Endothelial cell of umbilical vein (primary cell): Measurements from ENCODE around the gene ABLIM1. TPM values are rescaled to one million over a fixed set of nuclear protein-coding genes. Genes with fewer than 3 reads are reported as not detected.

ENCODE experiments used
- BruUV-seq: library from RNA; stranded (reverse); fragments of 400-500 nt; replicated peaks from 2 replicates; lab custom pipeline; 2021; lab: Mats Ljungman, UMichigan
- CTCF ChIA-PET: fragments of 300-600, 350-600 bp; sonication (Branson Sonifier 250); formaldehyde crosslinking; loops from one replicate; lab custom pipeline; 2021; ENCODE audit warnings: antibody characterized with exemption, inconsistent platforms; lab: Charles Lee
- POLR2A ChIA-PET: fragments of 300-600, 350-600 bp; sonication (Branson Sonifier 250); formaldehyde crosslinking; loops from one replicate; lab custom pipeline; 2021; ENCODE audit warnings: antibody characterized with exemption, inconsistent platforms; lab: Charles Lee
- DNase-seq: peaks from one replicate; pipeline ENCODE4 v3.0.0-alpha.2; 2011; ENCODE audit warnings: low read depth, low spot score
- FAIRE-seq: peaks from 2 replicates; lab custom pipeline; 2011; peaks lifted over from hg19 to GRCh38; lab: Jason Lieb, UNC
- H2AFZ ChIP-seq: 2 replicates; pipeline ENCODE4 v1.6.0; 2012; ENCODE audit warnings: low read depth, low read length, control low read depth, inconsistent platforms
- H3K27ac ChIP-seq: 2 replicates; pipeline ENCODE4 v1.5.1; 2011; ENCODE audit warnings: low read depth, mild to moderate bottlenecking, control low read depth, low read length, moderate library complexity; ENCODE audit not compliant: insufficient read depth
- H3K27me3 ChIP-seq, 2 experiments: 2 replicates each; pipeline versions ENCODE4 v1.6.0 to v1.6.1; 2011; ENCODE audit warnings: low read length in 2 of 2, mixed read lengths in 1 of 2; ENCODE audit not compliant: control insufficient read depth in 2 of 2, insufficient read depth in 2 of 2
- H3K36me3 ChIP-seq, 2 experiments: 2 replicates in 1 of 2; 3 replicates in 1 of 2; pipeline ENCODE4 v1.5.1; 2011; ENCODE audit warnings: low read length in 2 of 2, mild to moderate bottlenecking in 1 of 2, moderate library complexity in 1 of 2; ENCODE audit not compliant: control insufficient read depth in 2 of 2, insufficient read depth in 2 of 2; ENCODE audit errors: extremely low read depth in 1 of 2
- H3K4me1 ChIP-seq: 3 replicates; pipeline ENCODE4 v1.5.1; 2011; ENCODE audit warnings: mild to moderate bottlenecking, low read length; ENCODE audit not compliant: control insufficient read depth, insufficient read depth; ENCODE audit errors: extremely low read depth
- H3K4me2 ChIP-seq: 2 replicates; pipeline ENCODE4 v1.6.1; 2011; ENCODE audit warnings: low read length, control low read depth, mixed read lengths; ENCODE audit not compliant: insufficient read depth
- H3K4me3 ChIP-seq, 3 experiments: fragments of 200-600 bp in 1 of 3; sonication (generic), shearing (Covaris generic) in 1 of 3; replicated peaks in 1 of 3; 2 replicates each; pipeline ENCODE4 v1.5.1; 2011 to 2016; ENCODE audit warnings: control low read depth in 3 of 3, low read length in 3 of 3, mild to moderate bottlenecking in 2 of 3, inconsistent platforms in 1 of 3, low read depth in 1 of 3, moderate library complexity in 1 of 3; ENCODE audit not compliant: insufficient read depth in 1 of 3
- H3K79me2 ChIP-seq: 2 replicates; pipeline ENCODE4 v1.6.0; 2012; ENCODE audit warnings: low read length, inconsistent platforms; ENCODE audit not compliant: control insufficient read depth, insufficient read depth
- H3K9ac ChIP-seq: replicated peaks from 2 replicates; pipeline ENCODE3; 2011; ENCODE audit warnings: low read length, control low read depth; ENCODE audit not compliant: insufficient read depth; ENCODE audit errors: extremely low read depth
- H3K9me1 ChIP-seq: replicated peaks from 3 replicates; pipeline ENCODE4 v1.6.0; 2011; ENCODE audit warnings: mild to moderate bottlenecking, low read length; ENCODE audit not compliant: control insufficient read depth, insufficient read depth; ENCODE audit errors: extremely low read depth
- H3K9me3 ChIP-seq: replicated peaks from 2 replicates; pipeline ENCODE4 v1.5.1; 2012; ENCODE audit warnings: low read length, inconsistent platforms; ENCODE audit not compliant: control insufficient read depth, insufficient read depth
- H4K20me1 ChIP-seq: replicated peaks from 2 replicates; pipeline ENCODE3; 2011; ENCODE audit warnings: mild to moderate bottlenecking, low read length; ENCODE audit not compliant: control insufficient read depth, insufficient read depth; ENCODE audit errors: extremely low read depth
- CTCF ChIP-seq, 2 donors: IDR thresholded peaks; 1 replicate in 1 of 2; 2 replicates in 1 of 2; pipeline ENCODE4 v1.5.1; 2011; ENCODE audit warnings: low read length in 2 of 2, mild to moderate bottlenecking in 2 of 2, moderate library complexity in 2 of 2, control low read depth in 1 of 2, inconsistent platforms in 1 of 2, low read depth in 1 of 2; ENCODE audit not compliant: insufficient read depth in 1 of 2; ENCODE audit errors: extremely low read depth in 1 of 2
- EZH2 ChIP-seq: IDR thresholded peaks from 2 replicates; pipeline ENCODE4 v1.6.1; 2012; ENCODE audit warnings: borderline replicate concordance, low read depth, mild to moderate bottlenecking, moderate library complexity, low read length, inconsistent platforms; ENCODE audit not compliant: severe bottlenecking
- FOS ChIP-seq: IDR thresholded peaks from 2 replicates; pipeline ENCODE4 v1.6.1; 2011; ENCODE audit warnings: mild to moderate bottlenecking, low read length, moderate library complexity, borderline replicate concordance; ENCODE audit not compliant: insufficient read depth
- GATA2 ChIP-seq: IDR thresholded peaks from 2 replicates; pipeline ENCODE4 v1.7.0; 2011; ENCODE audit warnings: low read depth, mild to moderate bottlenecking, moderate library complexity, mixed read lengths, low read length; ENCODE audit not compliant: insufficient read length, insufficient read depth
- JUN ChIP-seq: IDR thresholded peaks from 2 replicates; pipeline ENCODE4 v1.6.1; 2011; ENCODE audit warnings: borderline replicate concordance, low read depth; ENCODE audit not compliant: insufficient read length, insufficient read depth
- MAX ChIP-seq: IDR thresholded peaks from 2 replicates; pipeline ENCODE4 v1.6.1; 2011; ENCODE audit not compliant: insufficient read depth, insufficient read length
- MYC ChIP-seq: IDR thresholded peaks from one replicate; pipeline ENCODE4 v1.6.1; 2011; ENCODE audit warnings: mild to moderate bottlenecking, low read depth, low read length
- POLR2A ChIP-seq: IDR thresholded peaks from 2 replicates; pipeline ENCODE4 v1.6.1; 2012; ENCODE audit warnings: low read depth, mild to moderate bottlenecking, control low read depth, low read length
- POLR2AphosphoS5 ChIP-seq: IDR thresholded peaks from 2 replicates; pipeline ENCODE4 v1.6.1; 2012; ENCODE audit warnings: low read depth, mild to moderate bottlenecking, control low read depth, low read length, moderate library complexity; ENCODE audit not compliant: insufficient read depth
- dilution Hi-C: fragments of 300-500 bp; cut with MboI; formaldehyde crosslinking; loops from one replicate; pipeline ENCODE4 v1.15.0; 2019; ENCODE audit warnings: low sequenced_read_pairs; ENCODE audit not compliant: extremely low pct_ligation_motif_present
- intact Hi-C: fragments of 100-400 bp; cut with micrococcal nuclease; formaldehyde crosslinking; loops from one replicate; pipeline ENCODE4 v1.10.0; 2022
- polyA plus RNA-seq, 4 experiments: library from polyadenylated mRNA; depleted of rRNA in 3 of 4; stranded (reverse) in 3 of 4; unstranded in 1 of 4; fragments of >200 nt; gene quantifications; 2 replicates each; pipeline versions ENCODE4 v1.2.1 to v1.2.3, GENCODE V29; 2011 to 2012; ENCODE audit warnings: missing spikeins in 1 of 4
- total RNA-seq: library from RNA; stranded (reverse); gene quantifications from 2 replicates; pipeline ENCODE4 v1.2.3, GENCODE V29; 2021

The ABLIM1 gene
- total and polyA plus RNA-seq, 2 donors (not counting 3 experiments of a cell fraction or from before 2014, with no cell fraction given) = 128 to 235 TPM

- DNase-seq (no peak), FAIRE-seq (no peak)
- no peak for TF ChIP-seq MAX
- TF ChIP-seq EZH2 = no peak
- Histone ChIP-seq H3K4me3 (no peak overlapping the region), H3K79me2 (no peaks in the 10 kb centered on the region), H3K36me3 (peaks cover 0 to 3% of the 10 kb centered on the region in 2 experiments), H4K20me1 (no peaks in the 10 kb centered on the region), H3K4me1 (peaks cover 15% of the 10 kb centered on the region), H3K9me1 (no peaks in the 10 kb centered on the region), H3K9ac (no peak overlapping the region), H3K9me3 (no peaks in the 10 kb centered on the region), H3K4me2 (no peak overlapping the region), H3K27me3 (no peaks in the 10 kb centered on the region), H2AFZ (no peak overlapping the region), H3K27ac (no peak overlapping the region)
- dilution Hi-C loops = no loop called here
- POLR2A ChIA-PET = no interaction called here
- CTCF ChIA-PET = interaction anchor here (1.0 to 1.5 kb wide), 4 partner anchors 8 to 23 kb away, joined by 3 to 5 read pairs (median 4); no protein-coding TSS in a partner anchor
- BruUV-seq = no TSS peak
- intact Hi-C loops = loop anchor here (1.0 to 2.0 kb wide), 3 partner anchors 7 to 74 kb away; no protein-coding TSS in a partner anchor
These were observed 32.9 kb downstream of the ABLIM1 start for GRCh38 chr10:114624951-114625780.

GRCh38 chr10:114624422-114624821 is 33.7 kb downstream of the ABLIM1 start:
- BruUV-seq = no TSS peak
- H2AFZ ChIP-seq = no peak overlapping the region
- H3K9ac ChIP-seq = peak overlapping the region; percentile 17
- FAIRE-seq (no peak), DNase-seq (no peak)
- H3K4me1 ChIP-seq = peaks cover 15% of the 10 kb centered on the region
- H3K9me3 ChIP-seq = no peaks in the 10 kb centered on the region
- H3K79me2 ChIP-seq = no peaks in the 10 kb centered on the region
- intact Hi-C loops = loop anchor here (1.0 to 2.0 kb wide), 3 partner anchors 8 to 74 kb away; no protein-coding TSS in a partner anchor
- H3K4me3 ChIP-seq = no peak overlapping the region
- dilution Hi-C loops = no loop called here
- H3K4me2 ChIP-seq = peak overlapping the region; percentile 44
- H3K9me1 ChIP-seq = no peaks in the 10 kb centered on the region
- H4K20me1 ChIP-seq = no peaks in the 10 kb centered on the region
- CTCF ChIA-PET = interaction anchor here (1.0 to 1.5 kb wide), 6 partner anchors 9 to 79 kb away, joined by 3 to 6 read pairs (median 4); no protein-coding TSS in a partner anchor
- peaks cover 0 to 3% of the 10 kb centered on the region in 2 experiments for H3K36me3 ChIP-seq
- POLR2A ChIA-PET = no interaction called here
- TF ChIP-seq JUN (no peak), MYC (no peak), CTCF (IDR thresholded peaks at IDR 0.05; ENCODE audit: extremely low read depth in 1 of 2, insufficient read depth in 1 of 2, low read depth in 1 of 2, low read length in 2 of 2) (no peak), EZH2 (no peak), POLR2AphosphoS5 (no peak), MAX (no peak), FOS (no peak), GATA2 (no peak), POLR2A (no peak)
- no peaks in the 10 kb centered on the region for H3K27me3 ChIP-seq
- H3K27ac ChIP-seq = peak overlapping the region; percentile 43
